ENCODE results near the gene PICK1.
"Not testable (repeated sequence)": the region's sequence is repeated elsewhere in the genome, so short reads cannot be mapped to it uniquely, and the experiment has no call there.

Gene PICK1

DNA sequence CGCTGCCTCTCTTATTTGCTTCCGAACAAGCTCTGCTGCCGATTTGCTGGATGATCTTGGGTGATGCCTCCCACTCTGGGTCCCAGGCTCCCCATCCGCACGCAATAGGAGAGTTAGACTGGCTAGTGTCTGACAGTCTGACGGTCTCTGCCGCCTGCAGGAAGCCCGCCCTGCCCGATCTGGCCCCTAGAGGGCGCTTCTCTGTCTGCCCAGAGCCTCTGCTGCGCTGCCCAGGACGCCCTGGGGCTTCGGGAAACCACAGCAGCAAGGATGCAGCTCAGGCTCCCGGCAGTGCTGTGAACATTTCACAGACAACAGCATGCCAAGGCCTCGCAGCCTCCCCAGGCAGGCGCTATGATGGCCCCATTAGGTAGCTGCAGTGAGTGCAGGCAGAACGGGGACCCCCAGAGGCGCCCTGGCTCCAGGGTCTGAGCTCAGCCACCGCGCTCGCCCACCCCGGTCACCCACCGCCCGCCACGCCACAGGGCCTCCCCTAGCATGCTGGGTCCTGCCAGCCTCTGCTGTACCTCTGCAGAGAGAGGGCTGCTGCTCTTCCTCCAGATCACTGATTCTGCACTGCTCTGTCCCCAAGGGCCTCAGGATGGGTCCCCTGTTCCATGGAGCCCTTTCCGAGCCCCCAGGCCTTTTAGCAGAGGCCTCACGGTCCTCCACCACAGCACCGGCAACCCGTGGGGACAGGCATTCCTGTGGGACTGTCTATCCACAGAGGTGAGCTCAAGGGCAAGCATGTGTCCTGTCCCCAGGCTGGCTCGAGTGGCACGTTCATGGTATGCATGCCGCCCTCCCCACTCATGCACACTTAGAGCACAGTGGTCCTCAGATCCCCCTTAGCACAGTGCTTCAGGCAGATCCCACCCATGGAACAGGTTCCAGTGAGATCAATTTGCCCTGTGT is 57.5 kb downstream of the PICK1 start:
- peak; percentile 25 to 71 (median 49) for DNase-seq (ENCODE audit: low read depth in 3 of 3, low spot score in 1 of 3)

DNA sequence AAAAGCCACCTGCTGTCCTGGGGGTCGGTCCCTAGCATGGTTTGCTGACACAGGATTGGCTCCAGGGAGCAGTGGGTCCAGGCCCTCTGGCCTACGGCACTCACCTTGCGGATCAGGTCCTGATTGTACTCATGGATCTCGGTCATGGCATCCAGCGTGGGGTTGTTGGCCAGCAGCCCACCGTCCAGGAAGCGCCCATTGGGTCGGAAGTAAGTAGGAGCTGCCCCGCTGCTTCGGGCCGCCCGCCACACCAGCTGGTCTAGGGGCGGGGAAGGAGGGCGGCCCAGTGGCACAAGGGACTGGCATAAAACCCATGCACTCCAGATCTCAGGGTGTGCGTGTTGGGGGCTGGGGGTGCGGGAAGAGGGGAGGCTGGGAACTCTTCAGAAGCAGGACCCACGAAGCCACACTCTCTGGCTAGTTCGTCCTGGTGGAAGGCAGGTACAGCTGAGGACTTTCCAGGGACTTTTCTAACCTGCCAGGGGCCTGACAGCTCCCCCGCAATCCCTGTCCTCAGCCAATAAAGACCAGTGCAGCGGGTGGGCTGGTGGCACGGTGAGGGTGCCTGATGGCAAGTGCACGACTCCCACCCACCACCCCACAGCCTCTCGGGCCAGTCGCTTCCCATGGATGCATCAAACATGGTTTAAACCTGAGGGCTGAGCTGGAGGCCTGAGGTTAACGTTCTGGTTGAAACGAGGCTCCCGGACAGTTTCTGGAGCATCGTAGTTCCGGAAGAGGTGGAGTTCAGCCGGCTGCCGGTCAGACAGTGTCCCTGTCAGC is 58.4 kb downstream of the PICK1 start:
- no peak for DNase-seq (ENCODE audit: low read depth in 3 of 3, low spot score in 1 of 3)

- DNase-seq (ENCODE audit: low read depth in 3 of 3, low spot score in 1 of 3): not testable (repeated sequence)
These were observed 60.4 kb downstream of the PICK1 start for GRCh38 chr22:38117556-38117955.

- DNase-seq (ENCODE audit: low read depth in 3 of 3, low spot score in 1 of 3): no peak
These were observed 61.0 kb downstream of the PICK1 start for GRCh38 chr22:38118182-38118581.

- not testable (repeated sequence) for DNase-seq (ENCODE audit: low read depth in 3 of 3, low spot score in 1 of 3)
These were observed 61.5 kb downstream of the PICK1 start for GRCh38 chr22:38118747-38119146.

DNA sequence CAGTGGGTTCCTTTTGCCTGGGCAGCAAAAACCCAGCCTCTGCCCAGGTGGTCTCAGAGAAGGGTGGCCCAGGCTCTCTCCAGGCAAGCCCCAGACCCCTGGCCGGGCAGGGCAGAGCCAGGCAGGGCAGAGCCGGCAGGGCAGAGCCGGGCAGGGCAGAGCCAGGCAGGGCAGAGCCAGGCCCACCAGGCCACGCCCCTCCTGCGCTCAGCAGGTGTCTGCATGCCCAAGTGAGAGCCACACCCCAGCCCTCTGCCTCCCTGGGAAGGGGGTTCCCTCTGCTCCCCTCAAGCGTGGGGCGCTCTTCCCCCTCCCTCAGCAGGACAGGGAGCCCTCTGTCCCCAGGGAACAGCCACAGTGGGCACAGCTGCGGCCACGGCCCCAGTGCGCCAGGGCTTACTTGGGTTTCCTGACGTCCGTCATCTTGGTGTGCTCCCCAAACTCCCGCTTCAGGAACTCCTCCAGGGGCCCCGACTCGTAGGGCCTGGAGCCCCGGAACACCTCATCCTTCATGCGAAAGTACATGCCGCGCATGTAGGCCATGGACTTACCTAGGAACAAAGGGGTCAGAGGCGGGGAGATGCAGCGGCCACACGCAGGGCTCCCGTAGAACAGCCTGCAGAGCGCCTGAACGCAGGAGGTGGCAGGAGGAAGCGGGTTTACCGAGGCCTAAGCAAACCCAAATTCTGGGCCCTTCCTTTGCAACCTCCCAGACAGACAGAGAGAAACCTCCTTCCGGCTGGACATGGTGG is 63.3 kb downstream of the PICK1 start:
- no peak for DNase-seq (ENCODE audit: low read depth in 3 of 3, low spot score in 1 of 3)

GRCh38 chr22:38122616-38123015 is 65.4 kb downstream of the PICK1 start:
- no peak for DNase-seq (ENCODE audit: low read depth in 3 of 3, low spot score in 1 of 3)

- DNase-seq (ENCODE audit: low read depth in 3 of 3, low spot score in 1 of 3): no peak
These were observed 67.2 kb downstream of the PICK1 start for GRCh38 chr22:38124236-38124974.

GRCh38 chr22:38125038-38125610 is 67.9 kb downstream of the PICK1 start:
- DNase-seq (ENCODE audit: low read depth in 3 of 3, low spot score in 1 of 3): no peak

All from stimulated activated CD4-positive, alpha-beta T cell treated with anti-CD3 and anti-CD28 coated beads, TNF-alpha, amount 100 ng/mL, for 1 hour (primary cell).